ENCODE measurements around the gene PACS1.

PACS1 gene

DNA sequence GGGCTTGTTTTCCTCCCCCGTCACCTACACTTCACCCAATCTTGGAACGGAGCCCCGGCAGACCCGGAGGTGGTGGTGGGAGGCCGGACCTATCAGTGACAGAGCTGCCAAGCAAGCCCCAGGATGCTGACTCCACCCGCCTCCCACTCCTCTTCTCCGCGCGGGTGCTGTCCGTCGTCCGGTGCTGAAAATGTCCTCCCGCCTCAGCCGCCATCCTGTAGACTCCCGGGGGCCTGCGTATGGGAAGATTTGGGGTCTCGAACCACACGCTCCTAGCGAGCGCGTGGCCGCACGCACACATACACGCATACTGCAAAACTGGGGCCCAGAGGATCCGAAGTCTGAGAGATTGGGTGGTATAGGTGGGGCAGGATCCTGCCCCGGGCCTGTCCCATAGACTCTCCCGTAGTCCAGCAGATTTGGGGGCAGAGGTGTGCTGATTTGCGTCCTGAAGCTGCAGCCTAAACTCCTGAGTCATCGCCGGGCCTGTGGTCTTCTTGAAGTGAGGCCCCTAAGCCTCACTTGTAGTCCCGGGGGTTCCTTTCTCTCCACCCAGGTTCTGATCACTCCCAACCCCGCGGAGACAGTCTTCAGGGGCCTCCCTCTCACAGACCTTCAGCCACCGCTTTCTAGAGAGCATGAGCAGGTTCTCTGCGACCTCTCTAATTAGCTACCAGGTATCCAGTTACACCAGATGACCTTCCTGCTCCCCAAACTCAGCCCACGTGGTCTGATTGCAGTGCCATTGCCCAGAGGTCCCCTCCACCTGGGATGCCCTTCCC lies 219.7 kb downstream of the PACS1 start:
- TF ChIP-seq, protein P1, sequence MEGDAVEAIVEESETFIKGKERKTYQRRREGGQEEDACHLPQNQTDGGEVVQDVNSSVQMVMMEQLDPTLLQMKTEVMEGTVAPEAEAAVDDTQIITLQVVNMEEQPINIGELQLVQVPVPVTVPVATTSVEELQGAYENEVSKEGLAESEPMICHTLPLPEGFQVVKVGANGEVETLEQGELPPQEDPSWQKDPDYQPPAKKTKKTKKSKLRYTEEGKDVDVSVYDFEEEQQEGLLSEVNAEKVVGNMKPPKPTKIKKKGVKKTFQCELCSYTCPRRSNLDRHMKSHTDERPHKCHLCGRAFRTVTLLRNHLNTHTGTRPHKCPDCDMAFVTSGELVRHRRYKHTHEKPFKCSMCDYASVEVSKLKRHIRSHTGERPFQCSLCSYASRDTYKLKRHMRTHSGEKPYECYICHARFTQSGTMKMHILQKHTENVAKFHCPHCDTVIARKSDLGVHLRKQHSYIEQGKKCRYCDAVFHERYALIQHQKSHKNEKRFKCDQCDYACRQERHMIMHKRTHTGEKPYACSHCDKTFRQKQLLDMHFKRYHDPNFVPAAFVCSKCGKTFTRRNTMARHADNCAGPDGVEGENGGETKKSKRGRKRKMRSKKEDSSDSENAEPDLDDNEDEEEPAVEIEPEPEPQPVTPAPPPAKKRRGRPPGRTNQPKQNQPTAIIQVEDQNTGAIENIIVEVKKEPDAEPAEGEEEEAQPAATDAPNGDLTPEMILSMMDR (conservative IDR thresholded peaks at IDR 0.05) = no peak
- TF ChIP-seq ZFX (IDR thresholded peaks at IDR 0.05) = no peak
- peak overlapping the region; percentile 91 for H3K27ac ChIP-seq

DNA sequence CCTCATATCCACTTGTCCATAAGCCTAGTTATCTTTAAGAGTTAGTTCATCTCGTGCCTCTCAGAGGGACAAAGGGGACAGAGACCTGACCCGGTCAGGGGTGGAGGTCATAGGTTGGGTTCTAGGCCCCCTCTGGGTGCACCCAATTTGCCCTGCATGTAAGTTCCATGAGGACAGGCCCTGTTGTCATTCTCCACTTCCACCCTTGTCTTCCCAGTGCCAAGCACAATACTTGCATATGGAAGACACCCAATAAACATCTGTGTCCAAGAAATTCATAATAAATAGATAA lies 220.2 kb downstream of the PACS1 start:
- peak overlapping the region; percentile 91 for H3K27ac ChIP-seq

DNA sequence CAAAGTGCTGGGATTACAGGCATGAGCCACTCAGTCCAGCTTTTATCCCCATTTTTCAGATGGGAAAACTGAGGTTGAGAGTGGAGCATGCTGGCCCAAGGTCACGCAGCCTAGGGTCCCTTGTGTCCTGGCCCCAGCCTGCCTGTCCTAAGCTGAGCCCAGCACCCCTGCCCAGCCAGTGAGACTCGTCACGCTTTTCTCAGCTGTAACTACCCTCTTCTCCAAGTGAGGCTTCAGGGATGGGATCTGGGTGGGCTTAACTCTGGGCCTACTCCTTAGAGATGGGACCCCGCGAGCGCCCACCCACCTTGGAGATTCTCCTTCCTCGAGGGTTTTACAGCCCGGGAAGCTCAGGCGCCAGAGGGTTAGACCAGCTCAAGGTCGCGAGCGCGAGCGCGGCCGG lies 221.2 kb downstream of the PACS1 start:
- no peak overlapping the region for H3K27ac ChIP-seq
- no peak for TF ChIP-seq ZFX (IDR thresholded peaks at IDR 0.05)
- TF ChIP-seq, protein P1 (conservative IDR thresholded peaks at IDR 0.05) = no peak

More for the DNA sequence above, 220.2 kb downstream of the PACS1 start:
- TF ChIP-seq, protein P1 (conservative IDR thresholded peaks at IDR 0.05) = no peak
- no peak for TF ChIP-seq ZFX (IDR thresholded peaks at IDR 0.05)

DNA sequence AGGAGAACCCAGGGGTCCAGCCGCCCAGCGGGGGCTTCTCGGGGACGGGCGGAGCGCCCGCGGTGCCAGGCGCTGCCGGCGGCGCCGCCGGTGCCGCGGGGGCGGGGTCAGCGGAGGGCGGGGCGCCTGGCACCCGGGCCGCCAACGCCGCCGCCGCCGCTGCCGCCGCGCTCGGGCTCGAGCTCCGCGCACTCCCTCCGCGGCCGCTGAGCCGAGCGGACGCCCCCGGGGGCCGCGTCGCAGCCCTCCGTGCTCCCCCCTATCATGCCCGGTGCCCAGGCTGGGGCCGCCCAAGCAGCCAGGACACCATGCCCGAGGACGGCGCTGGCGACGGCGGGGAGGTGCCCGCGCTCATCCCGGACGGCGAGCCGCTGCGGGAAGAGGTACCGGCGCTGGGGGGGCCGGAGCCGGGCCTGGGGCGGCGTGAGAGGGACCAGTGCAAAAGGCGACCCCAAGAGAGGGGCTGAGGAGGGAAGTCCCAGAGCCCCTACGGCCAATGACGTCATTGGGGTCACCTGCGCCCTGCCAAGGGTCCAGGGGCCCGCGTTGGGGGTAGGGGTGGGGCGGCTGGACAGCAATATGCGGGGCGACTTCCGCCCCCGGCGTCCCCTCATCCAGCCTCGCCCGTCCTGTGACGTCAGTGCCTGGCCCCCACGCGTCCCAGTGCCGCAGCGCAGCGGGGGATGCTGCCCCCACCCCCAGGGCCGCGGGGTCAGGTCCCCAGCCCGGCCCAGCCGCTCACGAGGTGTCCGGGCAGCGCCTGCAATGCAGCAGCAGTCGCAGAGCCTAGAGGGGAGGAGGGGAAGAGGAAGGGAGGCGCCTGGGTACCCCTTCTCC lies 221.9 kb downstream of the PACS1 start, which contains the start of gene TMEM151A:
TSS of gene TMEM151A (plus strand) at position 189 of the 837 bp plus-strand sequence. CDS start at position 309, 120 bp downstream.
- H3K27ac ChIP-seq = no peak within 1 kb of the TSS
- TF ChIP-seq, protein P1 (conservative IDR thresholded peaks at IDR 0.05) = no peak
- TF ChIP-seq ZFX (IDR thresholded peaks at IDR 0.05) = no peak

DNA sequence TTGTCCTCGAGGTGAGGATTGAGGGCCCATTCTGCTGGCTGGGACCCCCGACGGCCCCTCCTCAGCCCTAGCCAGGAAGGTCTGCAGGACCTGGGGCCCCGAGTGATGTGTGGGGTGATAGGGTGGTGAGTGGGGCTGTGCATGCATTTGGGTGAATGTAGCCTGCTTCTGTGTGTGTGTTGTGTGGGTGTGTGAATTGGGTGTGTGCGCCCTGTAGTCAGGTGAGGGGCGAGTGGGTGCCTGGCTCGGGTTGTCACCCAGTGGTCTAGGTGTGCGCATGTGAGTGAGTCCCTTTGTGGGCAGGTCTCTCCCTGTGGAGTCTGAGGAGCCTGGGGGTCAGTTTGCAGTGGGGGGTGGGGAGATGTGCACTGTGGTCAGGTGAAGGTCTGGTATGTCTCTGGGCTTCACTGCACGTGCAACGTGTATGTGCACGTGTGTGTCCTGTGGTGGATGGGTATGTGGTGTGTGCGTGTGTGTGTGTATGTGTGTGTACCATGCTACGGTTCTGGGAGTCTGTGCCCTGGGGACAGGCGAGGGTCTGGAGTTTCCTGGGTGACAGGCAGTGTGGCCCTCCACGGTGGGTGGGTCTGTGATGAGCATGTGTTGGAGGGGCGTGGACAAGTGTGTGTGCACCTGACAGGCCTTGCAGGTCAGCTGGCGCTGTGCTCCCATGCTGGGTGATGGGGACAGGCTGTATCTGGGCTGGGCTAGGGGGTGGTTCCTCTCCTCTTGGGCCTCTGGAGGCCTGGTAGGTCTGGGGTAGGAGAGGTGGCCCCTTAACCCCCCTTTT lies 222.7 kb downstream of the PACS1 start:
- H3K27ac ChIP-seq = no peak overlapping the region
- TF ChIP-seq, protein P1 (conservative IDR thresholded peaks at IDR 0.05) = no peak
- TF ChIP-seq ZFX (IDR thresholded peaks at IDR 0.05) = no peak

DNA sequence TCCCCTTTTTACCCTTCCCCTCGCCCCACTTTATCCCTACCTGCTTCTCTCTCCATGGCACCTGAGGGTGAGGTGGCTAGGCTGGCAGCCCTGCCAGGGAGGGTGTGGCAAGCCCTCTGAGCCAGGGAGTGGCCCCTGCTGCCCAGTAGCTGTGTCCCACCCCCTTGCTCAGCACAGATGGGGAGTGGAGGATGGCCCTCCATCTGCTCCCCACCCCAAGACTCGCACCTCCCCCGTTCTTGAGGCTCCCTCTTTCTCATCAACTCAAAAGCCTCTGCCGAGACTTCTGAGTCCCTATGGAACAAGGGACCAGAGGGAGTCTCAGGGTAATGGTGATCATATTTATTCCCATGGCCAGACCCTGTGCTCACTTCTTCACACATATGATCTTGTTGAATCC lies 223.3 kb downstream of the PACS1 start:
- H3K27ac ChIP-seq = no peak overlapping the region
- TF ChIP-seq, protein P1 (conservative IDR thresholded peaks at IDR 0.05) = no peak
- TF ChIP-seq ZFX (IDR thresholded peaks at IDR 0.05) = no peak
